Nephron progenitor cell (in vitro differentiated cells): ENCODE results near the gene MEIS2.

Experiments
- DNase-seq: peaks from one replicate; pipeline ENCODE4 v3.0.0; 2021
- H3K27ac Mint-ChIP-seq: 2 replicates; pipeline ENCODE4 v1.8.0; 2021; ENCODE audit warnings: mild to moderate bottlenecking, moderate library complexity, mixed read lengths
- H3K27me3 Mint-ChIP-seq: 2 replicates; pipeline ENCODE4 v1.8.0; 2021; ENCODE audit warnings: mild to moderate bottlenecking, low read depth, mixed read lengths; ENCODE audit not compliant: poor library complexity
- H3K36me3 Mint-ChIP-seq: 2 replicates; pipeline ENCODE4 v1.8.0; 2021; ENCODE audit warnings: low read depth, mixed read lengths
- H3K4me1 Mint-ChIP-seq: 2 replicates; pipeline ENCODE4 v1.8.0; 2021; ENCODE audit warnings: mixed read lengths
- H3K4me3 Mint-ChIP-seq: 2 replicates; pipeline ENCODE4 v1.8.0; 2021; ENCODE audit warnings: mild to moderate bottlenecking, moderate library complexity, mixed read lengths
- H3K9me3 Mint-ChIP-seq: 2 replicates; pipeline ENCODE4 v1.8.0; 2021; ENCODE audit warnings: mild to moderate bottlenecking, moderate library complexity, mixed read lengths
- CTCF ChIP-seq: fragments of 200-600 bp; sonication (generic); IDR thresholded peaks from 2 replicates; pipeline ENCODE4 v1.5.0; 2021; ENCODE audit warnings: antibody characterized with exemption

The MEIS2 gene

GRCh38 chr15:36907295-36907694, 193.1 kb downstream of the MEIS2 start:
- DNase-seq, result no peak
- Mint-ChIP-seq H3K9me3 (no peaks in the 10 kb centered on the region), H3K27me3 (no peaks in the 10 kb centered on the region), H3K27ac (peak overlapping the region; percentile 52), H3K4me3 (no peak overlapping the region), H3K4me1 (peaks cover 24% of the 10 kb centered on the region), H3K36me3 (peaks cover 27% of the 10 kb centered on the region)
- TF ChIP-seq CTCF, result no peak

- Mint-ChIP-seq H3K4me3 (no peak overlapping the region), H3K36me3 (peaks cover 21% of the 10 kb centered on the region), H3K27ac (no peak overlapping the region), H3K9me3 (no peaks in the 10 kb centered on the region), H3K4me1 (peaks cover 22% of the 10 kb centered on the region), H3K27me3 (no peaks in the 10 kb centered on the region)
- DNase-seq, result peak; percentile 10
- TF ChIP-seq CTCF, result no peak
Observed at GRCh38 chr15:36905908-36906307, 194.4 kb downstream of the MEIS2 start.

GRCh38 chr15:36904715-36905114, 195.6 kb downstream of the MEIS2 start:
- Mint-ChIP-seq H3K27ac (no peak overlapping the region), H3K4me3 (no peak overlapping the region), H3K36me3 (peaks cover 13% of the 10 kb centered on the region), H3K27me3 (no peaks in the 10 kb centered on the region), H3K9me3 (no peaks in the 10 kb centered on the region), H3K4me1 (peaks cover 34% of the 10 kb centered on the region)
- DNase-seq, result no peak
- TF ChIP-seq CTCF, result no peak

GRCh38 chr15:36903922-36904556, 196.3 kb downstream of the MEIS2 start:
- TF ChIP-seq CTCF, result no peak
- no peaks in the 10 kb centered on the region for H3K27me3 Mint-ChIP-seq
- peak overlapping the region; percentile 37 for H3K4me3 Mint-ChIP-seq
- H3K27ac Mint-ChIP-seq, result peak overlapping the region; percentile 87
- H3K36me3 Mint-ChIP-seq, result peaks cover 7% of the 10 kb centered on the region
- DNase-seq, result no peak
- H3K9me3 Mint-ChIP-seq, result no peaks in the 10 kb centered on the region
- peaks cover 35% of the 10 kb centered on the region for H3K4me1 Mint-ChIP-seq

GRCh38 chr15:36903195-36903594, 197.2 kb downstream of the MEIS2 start:
- no peaks in the 10 kb centered on the region for H3K27me3 Mint-ChIP-seq
- no peak for TF ChIP-seq CTCF
- H3K36me3 Mint-ChIP-seq, result peaks cover 1% of the 10 kb centered on the region
- no peak for DNase-seq
- peaks cover 41% of the 10 kb centered on the region for H3K4me1 Mint-ChIP-seq
- H3K27ac Mint-ChIP-seq, result no peak overlapping the region
- H3K4me3 Mint-ChIP-seq, result no peak overlapping the region
- no peaks in the 10 kb centered on the region for H3K9me3 Mint-ChIP-seq

GRCh38 chr15:36901012-36901411, 199.3 kb downstream of the MEIS2 start:
- H3K4me1 Mint-ChIP-seq, result peaks cover 63% of the 10 kb centered on the region
- H3K4me3 Mint-ChIP-seq, result peak overlapping the region; percentile 29
- peaks cover 3% of the 10 kb centered on the region for H3K36me3 Mint-ChIP-seq
- no peak for TF ChIP-seq CTCF
- H3K9me3 Mint-ChIP-seq, result no peaks in the 10 kb centered on the region
- no peaks in the 10 kb centered on the region for H3K27me3 Mint-ChIP-seq
- no peak for DNase-seq
- peak overlapping the region; percentile 93 for H3K27ac Mint-ChIP-seq
